ENCODE measurements around the gene SQSTM1. TPM values are rescaled to one million over a fixed set of nuclear protein-coding genes. Genes with fewer than 3 reads are reported as not detected.

Gene SQSTM1
- total RNA-seq, 1 experiment from 2014 or later: 2,527 TPM

- no peak for DNase-seq (ENCODE audit: low spot score)
Measured at GRCh38 chr5:179805529-179806249, 15.0 kb upstream of the SQSTM1 start.

- DNase-seq (ENCODE audit: low spot score): no peak
Measured at GRCh38 chr5:179806250-179807048, 14.3 kb upstream of the SQSTM1 start, which contains the start of gene MGAT4B. Gene MGAT4B, minus strand, starts transcription at chr5:179806866. Its CDS starts 283 bp downstream, at chr5:179806583.

GRCh38 chr5:179812135-179812825, 8.4 kb upstream of the SQSTM1 start:
- no peak for DNase-seq (ENCODE audit: low spot score)

- DNase-seq (ENCODE audit: low spot score): no peak
Measured at GRCh38 chr5:179812997-179813607, 7.6 kb upstream of the SQSTM1 start.

- no peak for DNase-seq (ENCODE audit: low spot score)
Measured at GRCh38 chr5:179814090-179814489, 6.6 kb upstream of the SQSTM1 start.

GRCh38 chr5:179815491-179816249, 5.0 kb upstream of the SQSTM1 start:
- no peak for DNase-seq (ENCODE audit: low spot score)

- no peak for DNase-seq (ENCODE audit: low spot score)
Measured at GRCh38 chr5:179816401-179816795, 4.3 kb upstream of the SQSTM1 start.

- no peak for DNase-seq (ENCODE audit: low spot score)
Measured at GRCh38 chr5:179816796-179817469, 3.8 kb upstream of the SQSTM1 start.

GRCh38 chr5:179817470-179817840, 3.2 kb upstream of the SQSTM1 start:
- no peak for DNase-seq (ENCODE audit: low spot score)

- peak; percentile 72 for DNase-seq (ENCODE audit: low spot score)
Measured at GRCh38 chr5:179817890-179818745, 2.6 kb upstream of the SQSTM1 start.

- DNase-seq (ENCODE audit: low spot score): peak; percentile 99
Measured at GRCh38 chr5:179818746-179819295, 1.9 kb upstream of the SQSTM1 start.

- DNase-seq (ENCODE audit: low spot score): peak; percentile 92
Measured at GRCh38 chr5:179819296-179820126, 1.2 kb upstream of the SQSTM1 start.

- DNase-seq (ENCODE audit: low spot score): no peak
Measured at GRCh38 chr5:179820127-179820482, 600 bp upstream of the SQSTM1 start.

- peak; percentile 97 for DNase-seq (ENCODE audit: low spot score)
Measured at GRCh38 chr5:179821298-179822058, 773 bp downstream of the SQSTM1 start.

- no peak for DNase-seq (ENCODE audit: low spot score)
Measured at GRCh38 chr5:179822059-179822432, 1.3 kb downstream of the SQSTM1 start.

- no peak for DNase-seq (ENCODE audit: low spot score)
Measured at GRCh38 chr5:179822444-179822990, 1.8 kb downstream of the SQSTM1 start.

- DNase-seq (ENCODE audit: low spot score): no peak
Measured at GRCh38 chr5:179823937-179824744, 3.4 kb downstream of the SQSTM1 start.
